ENCODE data around the gene IVD.
A peak's percentile ranks its signal among the peaks of the same experiment; 100 is the strongest.

The IVD gene

GRCh38 chr15:40405501-40406381, at the start of gene IVD:
IVD (plus strand) TSS chr15:40405795; CDS start chr15:40405828, 33 bp downstream.
- peak; percentile 64 for DNase-seq

GRCh38 chr15:40355976-40356585, 49.5 kb upstream of the IVD start:
- DNase-seq: no peak

GRCh38 chr15:40357246-40357645, 48.3 kb upstream of the IVD start:
- no peak for DNase-seq

GRCh38 chr15:40357723-40358470, 47.7 kb upstream of the IVD start, which contains the start of gene DISP2:
DISP2 (plus strand) TSS chr15:40358219; CDS start chr15:40358322, 103 bp downstream.
- peak; percentile 23 for DNase-seq

- DNase-seq: peak; percentile 11
These were observed 46.9 kb upstream of the IVD start for GRCh38 chr15:40358471-40359353.

GRCh38 chr15:40360015-40360414, 45.6 kb upstream of the IVD start:
- DNase-seq: no peak

GRCh38 chr15:40361640-40362039, 44.0 kb upstream of the IVD start:
- DNase-seq: no peak

- DNase-seq: no peak
These were observed 42.0 kb upstream of the IVD start for GRCh38 chr15:40363611-40364010.

- DNase-seq: no peak
These were observed 41.3 kb upstream of the IVD start for GRCh38 chr15:40364251-40364650.

- no peak for DNase-seq
These were observed 40.6 kb upstream of the IVD start for GRCh38 chr15:40365016-40365415.

- no peak for DNase-seq
These were observed 39.8 kb upstream of the IVD start for GRCh38 chr15:40365624-40366456.

GRCh38 chr15:40366457-40367370, 38.9 kb upstream of the IVD start:
- no peak for DNase-seq

- DNase-seq: no peak
These were observed 38.3 kb upstream of the IVD start for GRCh38 chr15:40367371-40367685.

GRCh38 chr15:40367686-40368611, 37.6 kb upstream of the IVD start:
- no peak for DNase-seq

GRCh38 chr15:40368719-40369473, 36.7 kb upstream of the IVD start:
- no peak for DNase-seq

- DNase-seq: no peak
These were observed 36.1 kb upstream of the IVD start for GRCh38 chr15:40369474-40369869.

- no peak for DNase-seq
These were observed 35.6 kb upstream of the IVD start for GRCh38 chr15:40369971-40370370.

GRCh38 chr15:40372981-40373380, 32.6 kb upstream of the IVD start:
- DNase-seq: no peak

GRCh38 chr15:40377606-40378005, 28.0 kb upstream of the IVD start:
- no peak for DNase-seq
